ENCODE results near the gene ZNF487. TPM values are rescaled to one million over a fixed set of nuclear protein-coding genes. Genes with fewer than 3 reads are reported as not detected.

ZNF487 gene
- total and polyA plus RNA-seq, 2 of the 13 experiments (the other 11 are each of a cell fraction or from before 2014, with no cell fraction given), result 7.4 to 8.8 TPM

DNA sequence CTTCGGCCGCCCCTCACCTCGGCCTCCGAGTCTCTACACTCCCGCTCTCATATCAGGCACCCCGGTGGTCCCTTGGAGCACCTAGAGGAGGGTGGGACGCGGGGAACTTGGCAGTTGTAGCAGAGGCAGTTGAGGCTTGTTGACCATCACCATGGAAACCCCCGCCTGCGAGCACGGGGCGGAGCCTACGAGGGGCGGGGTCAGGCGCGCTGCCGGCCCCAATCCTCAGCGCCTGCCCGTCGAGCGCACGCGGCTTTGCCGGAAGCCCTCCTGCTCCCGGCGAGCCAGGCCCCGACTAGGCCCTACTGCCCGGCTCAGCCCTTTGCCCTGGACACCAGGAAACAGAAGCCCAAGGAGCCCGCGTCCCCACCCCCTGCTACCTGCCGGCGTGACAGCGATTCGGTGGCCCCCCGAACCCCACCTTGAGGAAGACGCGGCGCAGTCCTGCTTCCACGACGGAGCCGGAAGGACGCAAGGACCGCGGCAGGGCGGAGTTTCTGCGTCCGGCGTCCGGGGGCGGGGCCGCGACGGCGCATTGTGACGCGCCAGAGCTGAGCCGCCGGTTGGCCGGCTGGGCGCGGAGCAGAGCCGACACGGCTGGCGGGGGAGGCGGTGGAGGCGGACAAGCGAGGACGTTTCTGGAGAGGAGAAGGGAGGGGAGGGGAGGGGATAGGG lies 28.1 kb upstream of the ZNF487 start, which contains the start of gene HNRNPF (continued):
- TF ChIP-seq, protein P1, sequence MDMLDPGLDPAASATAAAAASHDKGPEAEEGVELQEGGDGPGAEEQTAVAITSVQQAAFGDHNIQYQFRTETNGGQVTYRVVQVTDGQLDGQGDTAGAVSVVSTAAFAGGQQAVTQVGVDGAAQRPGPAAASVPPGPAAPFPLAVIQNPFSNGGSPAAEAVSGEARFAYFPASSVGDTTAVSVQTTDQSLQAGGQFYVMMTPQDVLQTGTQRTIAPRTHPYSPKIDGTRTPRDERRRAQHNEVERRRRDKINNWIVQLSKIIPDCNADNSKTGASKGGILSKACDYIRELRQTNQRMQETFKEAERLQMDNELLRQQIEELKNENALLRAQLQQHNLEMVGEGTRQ (IDR thresholded peaks at IDR 0.05; ENCODE audit: low read depth, low read length), result no peak
- TF ChIP-seq, protein P1 (CRISPR knock-in tag; IDR thresholded peaks at IDR 0.05; ENCODE audit: borderline replicate concordance), result 0 out of 2 replicates have a peak, but pooled peaks have one; percentile 23
- TF ChIP-seq, protein P2, sequence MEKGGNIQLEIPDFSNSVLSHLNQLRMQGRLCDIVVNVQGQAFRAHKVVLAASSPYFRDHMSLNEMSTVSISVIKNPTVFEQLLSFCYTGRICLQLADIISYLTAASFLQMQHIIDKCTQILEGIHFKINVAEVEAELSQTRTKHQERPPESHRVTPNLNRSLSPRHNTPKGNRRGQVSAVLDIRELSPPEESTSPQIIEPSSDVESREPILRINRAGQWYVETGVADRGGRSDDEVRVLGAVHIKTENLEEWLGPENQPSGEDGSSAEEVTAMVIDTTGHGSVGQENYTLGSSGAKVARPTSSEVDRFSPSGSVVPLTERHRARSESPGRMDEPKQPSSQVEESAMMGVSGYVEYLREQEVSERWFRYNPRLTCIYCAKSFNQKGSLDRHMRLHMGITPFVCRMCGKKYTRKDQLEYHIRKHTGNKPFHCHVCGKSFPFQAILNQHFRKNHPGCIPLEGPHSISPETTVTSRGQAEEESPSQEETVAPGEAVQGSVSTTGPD (CRISPR knock-in tag; IDR thresholded peaks at IDR 0.05), result no peak
- TF ChIP-seq, protein P3, sequence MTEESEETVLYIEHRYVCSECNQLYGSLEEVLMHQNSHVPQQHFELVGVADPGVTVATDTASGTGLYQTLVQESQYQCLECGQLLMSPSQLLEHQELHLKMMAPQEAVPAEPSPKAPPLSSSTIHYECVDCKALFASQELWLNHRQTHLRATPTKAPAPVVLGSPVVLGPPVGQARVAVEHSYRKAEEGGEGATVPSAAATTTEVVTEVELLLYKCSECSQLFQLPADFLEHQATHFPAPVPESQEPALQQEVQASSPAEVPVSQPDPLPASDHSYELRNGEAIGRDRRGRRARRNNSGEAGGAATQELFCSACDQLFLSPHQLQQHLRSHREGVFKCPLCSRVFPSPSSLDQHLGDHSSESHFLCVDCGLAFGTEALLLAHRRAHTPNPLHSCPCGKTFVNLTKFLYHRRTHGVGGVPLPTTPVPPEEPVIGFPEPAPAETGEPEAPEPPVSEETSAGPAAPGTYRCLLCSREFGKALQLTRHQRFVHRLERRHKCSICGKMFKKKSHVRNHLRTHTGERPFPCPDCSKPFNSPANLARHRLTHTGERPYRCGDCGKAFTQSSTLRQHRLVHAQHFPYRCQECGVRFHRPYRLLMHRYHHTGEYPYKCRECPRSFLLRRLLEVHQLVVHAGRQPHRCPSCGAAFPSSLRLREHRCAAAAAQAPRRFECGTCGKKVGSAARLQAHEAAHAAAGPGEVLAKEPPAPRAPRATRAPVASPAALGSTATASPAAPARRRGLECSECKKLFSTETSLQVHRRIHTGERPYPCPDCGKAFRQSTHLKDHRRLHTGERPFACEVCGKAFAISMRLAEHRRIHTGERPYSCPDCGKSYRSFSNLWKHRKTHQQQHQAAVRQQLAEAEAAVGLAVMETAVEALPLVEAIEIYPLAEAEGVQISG (CRISPR knock-in tag; IDR thresholded peaks at IDR 0.05), result peak; percentile 54; the same call in 1 of the 2 replicates
- TF ChIP-seq RARA (CRISPR knock-in tag; IDR thresholded peaks at IDR 0.05), result no peak
- TF ChIP-seq RBM22 (optimal IDR thresholded peaks at IDR 0.05; ENCODE audit: low read length), result no peak
- TF ChIP-seq ZNF607 (CRISPR knock-in tag; IDR thresholded peaks at IDR 0.05; ENCODE audit: borderline replicate concordance), result peak; percentile 98
- TF ChIP-seq ZNF160 (CRISPR knock-in tag; IDR thresholded peaks at IDR 0.05), result 0 out of 2 replicates have a peak, but pooled peaks have one; percentile 41
- peak; percentile 85; the same call in 1 of the 2 replicates for TF ChIP-seq THAP8 (CRISPR knock-in tag; IDR thresholded peaks at IDR 0.05; ENCODE audit: borderline replicate concordance)
- TF ChIP-seq ZNF850 (CRISPR knock-in tag; conservative IDR thresholded peaks at IDR 0.05), result no peak
- TF ChIP-seq, protein P4, sequence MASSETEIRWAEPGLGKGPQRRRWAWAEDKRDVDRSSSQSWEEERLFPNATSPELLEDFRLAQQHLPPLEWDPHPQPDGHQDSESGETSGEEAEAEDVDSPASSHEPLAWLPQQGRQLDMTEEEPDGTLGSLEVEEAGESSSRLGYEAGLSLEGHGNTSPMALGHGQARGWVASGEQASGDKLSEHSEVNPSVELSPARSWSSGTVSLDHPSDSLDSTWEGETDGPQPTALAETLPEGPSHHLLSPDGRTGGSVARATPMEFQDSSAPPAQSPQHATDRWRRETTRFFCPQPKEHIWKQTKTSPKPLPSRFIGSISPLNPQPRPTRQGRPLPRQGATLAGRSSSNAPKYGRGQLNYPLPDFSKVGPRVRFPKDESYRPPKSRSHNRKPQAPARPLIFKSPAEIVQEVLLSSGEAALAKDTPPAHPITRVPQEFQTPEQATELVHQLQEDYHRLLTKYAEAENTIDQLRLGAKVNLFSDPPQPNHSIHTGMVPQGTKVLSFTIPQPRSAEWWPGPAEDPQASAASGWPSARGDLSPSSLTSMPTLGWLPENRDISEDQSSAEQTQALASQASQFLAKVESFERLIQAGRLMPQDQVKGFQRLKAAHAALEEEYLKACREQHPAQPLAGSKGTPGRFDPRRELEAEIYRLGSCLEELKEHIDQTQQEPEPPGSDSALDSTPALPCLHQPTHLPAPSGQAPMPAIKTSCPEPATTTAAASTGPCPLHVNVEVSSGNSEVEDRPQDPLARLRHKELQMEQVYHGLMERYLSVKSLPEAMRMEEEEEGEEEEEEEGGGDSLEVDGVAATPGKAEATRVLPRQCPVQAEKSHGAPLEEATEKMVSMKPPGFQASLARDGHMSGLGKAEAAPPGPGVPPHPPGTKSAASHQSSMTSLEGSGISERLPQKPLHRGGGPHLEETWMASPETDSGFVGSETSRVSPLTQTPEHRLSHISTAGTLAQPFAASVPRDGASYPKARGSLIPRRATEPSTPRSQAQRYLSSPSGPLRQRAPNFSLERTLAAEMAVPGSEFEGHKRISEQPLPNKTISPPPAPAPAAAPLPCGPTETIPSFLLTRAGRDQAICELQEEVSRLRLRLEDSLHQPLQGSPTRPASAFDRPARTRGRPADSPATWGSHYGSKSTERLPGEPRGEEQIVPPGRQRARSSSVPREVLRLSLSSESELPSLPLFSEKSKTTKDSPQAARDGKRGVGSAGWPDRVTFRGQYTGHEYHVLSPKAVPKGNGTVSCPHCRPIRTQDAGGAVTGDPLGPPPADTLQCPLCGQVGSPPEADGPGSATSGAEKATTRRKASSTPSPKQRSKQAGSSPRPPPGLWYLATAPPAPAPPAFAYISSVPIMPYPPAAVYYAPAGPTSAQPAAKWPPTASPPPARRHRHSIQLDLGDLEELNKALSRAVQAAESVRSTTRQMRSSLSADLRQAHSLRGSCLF (CRISPR knock-in tag; IDR thresholded peaks at IDR 0.05; ENCODE audit: borderline replicate concordance), result peak; percentile 70; the same call in 1 of the 2 replicates
- TF ChIP-seq U2AF1 (optimal IDR thresholded peaks at IDR 0.05; ENCODE audit: low read depth, low read length), result no peak
- TF ChIP-seq ZNF460 (CRISPR knock-in tag; IDR thresholded peaks at IDR 0.05; ENCODE audit: borderline replicate concordance), result no peak
- peak; percentile 71; the same call in 1 of the 2 replicates for TF ChIP-seq ZNF772 (CRISPR knock-in tag; IDR thresholded peaks at IDR 0.05)
- TF ChIP-seq PAWR (CRISPR knock-in tag; IDR thresholded peaks at IDR 0.05; ENCODE audit: borderline replicate concordance), result no peak
- TF ChIP-seq RAD21 (CRISPR knock-in tag; IDR thresholded peaks at IDR 0.05), result peak; percentile 49; the same call in 1 of the 2 replicates

All from HepG2 (cell line).